Nephron (organoid): ENCODE results near the gene ADARB2.

Source experiments
- H3K27ac Mint-ChIP-seq, 3 experiments: 2 replicates each; pipeline ENCODE4 v1.8.0; 2020; ENCODE audit warnings: mixed read lengths in 3 of 3, mild to moderate bottlenecking in 2 of 3, moderate library complexity in 1 of 3
- H3K27me3 Mint-ChIP-seq: 2 replicates; pipeline ENCODE4 v1.8.0; 2021; ENCODE audit warnings: low read depth, mild to moderate bottlenecking, moderate library complexity, mixed read lengths
- H3K36me3 Mint-ChIP-seq: 2 replicates; pipeline ENCODE4 v1.8.0; 2020; ENCODE audit warnings: low read depth, mixed read lengths
- H3K4me1 Mint-ChIP-seq: 2 replicates; pipeline ENCODE4 v1.8.0; 2020; ENCODE audit warnings: mixed read lengths
- H3K4me3 Mint-ChIP-seq, 3 experiments: 2 replicates each; pipeline ENCODE4 v1.8.0; 2020; ENCODE audit warnings: mild to moderate bottlenecking in 3 of 3, mixed read lengths in 3 of 3, moderate library complexity in 2 of 3
- H3K9me3 Mint-ChIP-seq: 2 replicates; pipeline ENCODE4 v1.8.0; 2020; ENCODE audit warnings: mixed read lengths
- CTCF ChIP-seq, 3 experiments: fragments of 200-600 bp; sonication (generic); IDR thresholded peaks; one replicate each; pipeline ENCODE4 v1.5.0; 2021; ENCODE audit warnings: antibody characterized with exemption in 3 of 3; ENCODE audit not compliant: unreplicated experiment in 3 of 3

The ADARB2 gene

GRCh38 chr10:1502451-1502850 lies 234.9 kb downstream of the ADARB2 start:
- no peak for TF ChIP-seq CTCF (IDR thresholded peaks at IDR 0.05; ENCODE audit: unreplicated experiment in 3 of 3)
- no peak overlapping the region for H3K27ac Mint-ChIP-seq
- H3K36me3 Mint-ChIP-seq: no peaks in the 10 kb centered on the region
- no peak overlapping the region for H3K4me3 Mint-ChIP-seq
- H3K4me1 Mint-ChIP-seq: no peaks in the 10 kb centered on the region
- peaks cover 18% of the 10 kb centered on the region for H3K27me3 Mint-ChIP-seq
- peaks cover 3% of the 10 kb centered on the region for H3K9me3 Mint-ChIP-seq

GRCh38 chr10:1499359-1499957 lies 237.9 kb downstream of the ADARB2 start:
- H3K4me1 Mint-ChIP-seq: no peaks in the 10 kb centered on the region
- no peaks in the 10 kb centered on the region for H3K36me3 Mint-ChIP-seq
- no peak for TF ChIP-seq CTCF (IDR thresholded peaks at IDR 0.05; ENCODE audit: unreplicated experiment in 3 of 3)
- no peak overlapping the region for H3K4me3 Mint-ChIP-seq
- no peaks in the 10 kb centered on the region for H3K9me3 Mint-ChIP-seq
- H3K27me3 Mint-ChIP-seq: peaks cover 6% of the 10 kb centered on the region
- no peak overlapping the region for H3K27ac Mint-ChIP-seq

DNA sequence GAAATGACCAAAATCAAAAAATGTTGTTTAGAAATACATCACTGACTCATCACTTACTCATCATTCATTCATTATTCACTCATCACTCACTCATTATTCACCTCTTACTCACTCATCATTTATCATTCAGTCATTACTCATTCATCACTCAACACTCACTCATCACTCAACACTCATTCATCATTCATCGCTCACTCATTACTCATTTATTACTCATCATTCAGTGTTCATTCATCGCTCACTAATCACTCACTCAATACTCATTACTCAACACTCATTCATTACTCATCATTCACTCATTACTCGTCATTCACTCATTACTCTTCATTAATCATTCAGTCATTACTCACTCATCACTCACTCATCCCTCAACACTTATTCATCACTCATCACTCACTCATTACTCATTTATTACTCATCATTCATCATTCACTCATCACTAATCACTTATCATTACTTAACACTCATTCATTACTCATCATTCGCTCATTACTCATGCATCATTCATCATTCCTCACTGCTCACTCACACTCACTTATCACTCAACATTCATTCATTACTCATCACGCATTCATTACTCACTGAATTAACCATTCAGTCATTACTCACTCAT lies 238.5 kb downstream of the ADARB2 start:
- no peak overlapping the region for H3K4me3 Mint-ChIP-seq
- H3K27ac Mint-ChIP-seq: no peak overlapping the region
- H3K27me3 Mint-ChIP-seq: peaks cover under 1% of the 10 kb centered on the region
- no peak for TF ChIP-seq CTCF (IDR thresholded peaks at IDR 0.05; ENCODE audit: unreplicated experiment in 3 of 3)
- no peaks in the 10 kb centered on the region for H3K9me3 Mint-ChIP-seq
- no peaks in the 10 kb centered on the region for H3K4me1 Mint-ChIP-seq
- no peaks in the 10 kb centered on the region for H3K36me3 Mint-ChIP-seq

- Mint-ChIP-seq H3K4me3 (no peak overlapping the region), H3K4me1 (no peaks in the 10 kb centered on the region), H3K27me3 (no peaks in the 10 kb centered on the region), H3K36me3 (no peaks in the 10 kb centered on the region), H3K9me3 (no peaks in the 10 kb centered on the region), H3K27ac (no peak overlapping the region)
- no peak for TF ChIP-seq CTCF (IDR thresholded peaks at IDR 0.05; ENCODE audit: unreplicated experiment in 3 of 3)
Observed at GRCh38 chr10:1495915-1496517, 241.3 kb downstream of the ADARB2 start.

GRCh38 chr10:1492641-1493040 lies 244.7 kb downstream of the ADARB2 start:
- Mint-ChIP-seq H3K36me3 (no peaks in the 10 kb centered on the region), H3K27ac (no peak overlapping the region), H3K9me3 (no peaks in the 10 kb centered on the region), H3K4me1 (no peaks in the 10 kb centered on the region), H3K27me3 (no peaks in the 10 kb centered on the region), H3K4me3 (no peak overlapping the region)
- no peak for TF ChIP-seq CTCF (IDR thresholded peaks at IDR 0.05; ENCODE audit: unreplicated experiment in 3 of 3)

DNA sequence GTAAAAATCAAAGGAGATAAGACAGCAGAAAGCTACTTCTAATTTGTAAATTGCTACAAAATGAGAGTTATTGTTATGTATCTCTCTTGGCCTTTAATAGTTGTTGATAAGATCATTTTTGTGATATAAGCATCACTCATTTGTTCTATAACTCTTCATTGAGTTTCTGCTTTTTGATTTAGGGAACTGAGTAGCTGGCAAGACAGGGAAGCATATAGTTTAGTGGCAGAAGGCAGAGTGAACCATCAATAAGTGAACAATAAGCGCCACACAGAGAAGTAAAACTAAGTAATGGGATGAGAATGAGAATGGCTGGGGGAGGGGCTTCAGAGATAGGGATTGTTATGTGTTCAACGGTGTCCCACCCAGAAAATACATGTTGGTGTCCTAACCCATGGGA lies 245.4 kb downstream of the ADARB2 start:
- no peaks in the 10 kb centered on the region for H3K36me3 Mint-ChIP-seq
- H3K4me3 Mint-ChIP-seq: no peak overlapping the region
- no peak for TF ChIP-seq CTCF (IDR thresholded peaks at IDR 0.05; ENCODE audit: unreplicated experiment in 3 of 3)
- no peaks in the 10 kb centered on the region for H3K4me1 Mint-ChIP-seq
- H3K27ac Mint-ChIP-seq: no peak overlapping the region
- H3K27me3 Mint-ChIP-seq: no peaks in the 10 kb centered on the region
- no peaks in the 10 kb centered on the region for H3K9me3 Mint-ChIP-seq
